OCI-LY3 (cell line): Measurements from ENCODE around the gene CHST13.

Source experiments
- H2AFZ ChIP-seq: fragments of 200-600, 300-600 bp; shearing (Covaris generic); 2 replicates; pipeline ENCODE4 v1.6.0; 2014; ENCODE audit warnings: antibody characterized with exemption, low read depth, low read length
- H3K27ac ChIP-seq: fragments of 200-600, 300-600 bp; sonication (generic); 2 replicates; pipeline ENCODE4 v1.5.1; 2014; ENCODE audit warnings: mild to moderate bottlenecking, low read length, moderate library complexity, mixed read lengths
- H3K27me3 ChIP-seq: fragments of 200-600, 300-600 bp; sonication (generic); 2 replicates; pipeline ENCODE4 v1.6.1; 2014; ENCODE audit warnings: low read depth, low read length, mixed read lengths
- H3K36me3 ChIP-seq: fragments of 200-600, 300-600 bp; sonication (generic); replicated peaks from 2 replicates; pipeline ENCODE3; 2014; ENCODE audit warnings: low read depth, low read length, mixed read lengths
- H3K4me1 ChIP-seq: fragments of 300-600, 200-600 bp; sonication (generic); 2 replicates; pipeline ENCODE4 v1.6.1; 2014; ENCODE audit warnings: low read length, mixed read lengths
- H3K4me2 ChIP-seq: fragments of 200-600, 300-600 bp; sonication (generic); 2 replicates; pipeline ENCODE4 v1.6.1; 2014; ENCODE audit warnings: low read length, mixed read lengths
- H3K4me3 ChIP-seq: fragments of 300-600, 200-600 bp; sonication (generic); 2 replicates; pipeline ENCODE4 v1.5.1; 2014; ENCODE audit warnings: antibody characterized with exemption, mild to moderate bottlenecking, low read length, moderate library complexity
- H3K79me2 ChIP-seq: fragments of 300-600, 200-600 bp; shearing (Covaris generic); 2 replicates; pipeline ENCODE4 v1.6.1; 2014; ENCODE audit warnings: mild to moderate bottlenecking, low read length, mixed read lengths
- H3K9ac ChIP-seq: fragments of 300-600, 200-600 bp; shearing (Covaris generic); 2 replicates; pipeline ENCODE4 v1.6.0; 2014; ENCODE audit warnings: mild to moderate bottlenecking, low read length, moderate library complexity
- H3K9me3 ChIP-seq: fragments of 200-600, 300-600 bp; shearing (Covaris generic); 2 replicates; pipeline ENCODE4 v1.6.1; 2014; ENCODE audit warnings: low read length, mixed read lengths; ENCODE audit not compliant: insufficient read depth
- H4K20me1 ChIP-seq: fragments of 200-600, 300-600 bp; sonication (generic); 2 replicates; pipeline ENCODE4 v1.6.1; 2016; ENCODE audit warnings: low read length, mixed read lengths; ENCODE audit not compliant: insufficient read depth
- EZH2phosphoT487 ChIP-seq: fragments of 200-600 bp; shearing (Covaris generic); IDR thresholded peaks from 2 replicates; pipeline ENCODE4 v1.6.1; 2018; ENCODE audit warnings: antibody characterized with exemption, mixed run types, low read depth
- TF ChIP-seq, protein P1 (sequence below): fragments of 200-600, 300-600 bp; sonication (generic); IDR thresholded peaks from 2 replicates; pipeline ENCODE4 v1.5.1; 2014; ENCODE audit warnings: antibody characterized with exemption, low read length, low read depth

CHST13 gene

DNA sequence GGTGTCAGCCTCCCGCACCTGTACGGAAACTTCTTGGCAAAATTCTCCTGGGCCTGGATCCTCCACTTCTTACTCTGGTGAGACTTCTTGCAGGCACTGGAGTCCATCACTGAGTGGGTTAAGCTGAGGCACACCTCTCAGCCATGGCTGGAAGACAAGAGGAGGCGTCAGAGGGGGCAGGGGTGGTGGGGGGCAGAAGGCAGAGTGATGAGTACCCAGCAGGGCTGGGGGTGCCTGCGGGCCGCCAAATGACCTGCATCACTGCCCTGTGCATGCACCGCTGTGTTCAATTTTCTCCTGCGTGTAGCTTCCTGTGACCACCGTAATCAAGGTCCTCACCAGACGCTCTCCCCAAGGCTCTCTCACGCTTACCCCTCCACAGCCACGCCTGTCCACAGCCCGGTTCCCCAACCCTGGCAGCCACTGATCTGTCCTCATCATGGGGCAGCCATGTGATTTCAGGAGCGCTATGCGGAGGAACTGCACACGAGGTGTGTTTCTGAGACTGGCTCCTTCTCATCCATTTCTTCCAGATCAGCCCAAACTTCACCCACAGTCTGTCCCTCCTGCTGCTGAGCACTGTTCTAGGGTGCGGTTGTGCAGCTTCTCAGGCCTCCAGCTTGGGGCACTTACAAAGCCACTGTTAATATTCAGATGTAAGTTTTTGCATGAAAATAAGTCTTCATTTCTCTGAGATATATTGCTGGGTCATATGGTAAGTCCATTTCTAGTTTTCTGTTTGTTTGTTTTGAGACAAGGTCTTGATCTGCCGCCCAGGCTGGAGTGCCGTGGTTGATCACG is 29.5 kb downstream of the CHST13 start:
- H3K36me3 ChIP-seq = no peaks in the 10 kb centered on the region

GRCh38 chr3:126554560-126555525 is 30.9 kb downstream of the CHST13 start:
- Histone ChIP-seq H3K79me2 (no peaks in the 10 kb centered on the region), H3K9ac (no peak overlapping the region), H2AFZ (no peak overlapping the region), H3K27ac (no peak overlapping the region), H3K27me3 (no peaks in the 10 kb centered on the region), H3K4me2 (no peak overlapping the region), H3K4me3 (no peak overlapping the region), H3K9me3 (no peaks in the 10 kb centered on the region), H4K20me1 (no peaks in the 10 kb centered on the region), H3K4me1 (no peaks in the 10 kb centered on the region), H3K36me3 (no peaks in the 10 kb centered on the region)
- no peak for TF ChIP-seq EZH2phosphoT487
- TF ChIP-seq, protein P1, sequence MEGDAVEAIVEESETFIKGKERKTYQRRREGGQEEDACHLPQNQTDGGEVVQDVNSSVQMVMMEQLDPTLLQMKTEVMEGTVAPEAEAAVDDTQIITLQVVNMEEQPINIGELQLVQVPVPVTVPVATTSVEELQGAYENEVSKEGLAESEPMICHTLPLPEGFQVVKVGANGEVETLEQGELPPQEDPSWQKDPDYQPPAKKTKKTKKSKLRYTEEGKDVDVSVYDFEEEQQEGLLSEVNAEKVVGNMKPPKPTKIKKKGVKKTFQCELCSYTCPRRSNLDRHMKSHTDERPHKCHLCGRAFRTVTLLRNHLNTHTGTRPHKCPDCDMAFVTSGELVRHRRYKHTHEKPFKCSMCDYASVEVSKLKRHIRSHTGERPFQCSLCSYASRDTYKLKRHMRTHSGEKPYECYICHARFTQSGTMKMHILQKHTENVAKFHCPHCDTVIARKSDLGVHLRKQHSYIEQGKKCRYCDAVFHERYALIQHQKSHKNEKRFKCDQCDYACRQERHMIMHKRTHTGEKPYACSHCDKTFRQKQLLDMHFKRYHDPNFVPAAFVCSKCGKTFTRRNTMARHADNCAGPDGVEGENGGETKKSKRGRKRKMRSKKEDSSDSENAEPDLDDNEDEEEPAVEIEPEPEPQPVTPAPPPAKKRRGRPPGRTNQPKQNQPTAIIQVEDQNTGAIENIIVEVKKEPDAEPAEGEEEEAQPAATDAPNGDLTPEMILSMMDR = no peak

More for the DNA sequence above, 29.5 kb downstream of the CHST13 start:
- no peaks in the 10 kb centered on the region for H4K20me1 ChIP-seq
- H3K4me3 ChIP-seq = no peak overlapping the region
- no peaks in the 10 kb centered on the region for H3K79me2 ChIP-seq
- H3K9me3 ChIP-seq = no peaks in the 10 kb centered on the region
- H3K9ac ChIP-seq = no peak overlapping the region
- H3K4me2 ChIP-seq = no peak overlapping the region
- H2AFZ ChIP-seq = no peak overlapping the region
- TF ChIP-seq EZH2phosphoT487 = no peak
- TF ChIP-seq, protein P1 = no peak
- no peak overlapping the region for H3K27ac ChIP-seq
- no peaks in the 10 kb centered on the region; the same call in 1 of the 2 replicates for H3K27me3 ChIP-seq
- no peaks in the 10 kb centered on the region for H3K4me1 ChIP-seq

GRCh38 chr3:126555795-126556636 is 32.1 kb downstream of the CHST13 start:
- Histone ChIP-seq H3K36me3 (no peaks in the 10 kb centered on the region), H3K9ac (no peak overlapping the region), H3K4me2 (no peak overlapping the region), H3K27ac (no peak overlapping the region), H4K20me1 (no peaks in the 10 kb centered on the region), H3K9me3 (no peaks in the 10 kb centered on the region), H3K27me3 (no peaks in the 10 kb centered on the region), H3K4me3 (no peak overlapping the region), H3K4me1 (no peaks in the 10 kb centered on the region), H2AFZ (no peak overlapping the region), H3K79me2 (no peaks in the 10 kb centered on the region)
- TF ChIP-seq, protein P1 = no peak
- TF ChIP-seq EZH2phosphoT487 = no peak
